Measurements from ENCODE around the gene SLC45A1.
"Not testable (repeated sequence)": the region's sequence is repeated elsewhere in the genome, so short reads cannot be mapped to it uniquely, and the experiment has no call there.

The SLC45A1 gene

DNA sequence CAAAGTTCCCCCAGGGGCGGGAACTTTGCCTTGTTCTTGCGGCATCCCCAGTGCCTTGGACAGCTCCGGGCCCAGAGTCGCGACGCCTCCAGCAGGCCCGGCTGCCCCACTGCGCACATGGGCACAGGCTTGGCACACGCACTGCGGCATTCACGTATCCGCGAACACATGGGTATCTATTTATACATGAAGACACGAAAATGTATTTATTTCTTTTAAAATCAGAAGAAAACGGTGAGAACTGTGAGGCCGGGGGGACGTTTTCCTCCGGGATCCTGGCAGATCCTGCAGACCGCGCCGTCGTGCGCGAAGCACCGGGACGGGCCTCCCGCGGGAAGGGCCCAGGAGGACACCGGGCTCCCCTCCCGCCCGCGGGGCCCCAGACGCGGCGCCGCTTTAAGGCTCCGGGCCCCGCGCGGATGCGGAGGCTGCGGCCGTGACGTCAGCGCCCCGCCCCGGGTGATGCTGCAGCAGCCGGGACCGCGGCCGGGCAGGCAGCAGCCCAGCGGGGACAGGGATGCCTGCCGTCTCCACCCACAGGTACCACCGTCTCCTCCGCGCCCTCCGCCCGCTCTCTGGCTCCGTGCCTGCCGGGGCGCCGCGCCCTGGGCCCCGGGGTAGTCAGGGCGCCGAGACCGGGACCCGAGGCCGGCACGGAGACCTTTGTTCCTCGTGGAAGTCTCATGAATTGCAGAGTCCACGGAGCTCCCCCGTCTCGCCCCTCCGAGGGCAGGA, at the start of gene SLC45A1:
TSS of gene SLC45A1 (plus strand) at position 468 of the 735 bp plus-strand sequence. CDS start 6,216 bp downstream, outside the sequence.
- in situ Hi-C loops (cut with MboI; ENCODE audit: low sequenced_read_pairs): loop anchor here (10.0 kb wide), 1 partner anchor 303 kb away; no protein-coding TSS in a partner anchor

DNA sequence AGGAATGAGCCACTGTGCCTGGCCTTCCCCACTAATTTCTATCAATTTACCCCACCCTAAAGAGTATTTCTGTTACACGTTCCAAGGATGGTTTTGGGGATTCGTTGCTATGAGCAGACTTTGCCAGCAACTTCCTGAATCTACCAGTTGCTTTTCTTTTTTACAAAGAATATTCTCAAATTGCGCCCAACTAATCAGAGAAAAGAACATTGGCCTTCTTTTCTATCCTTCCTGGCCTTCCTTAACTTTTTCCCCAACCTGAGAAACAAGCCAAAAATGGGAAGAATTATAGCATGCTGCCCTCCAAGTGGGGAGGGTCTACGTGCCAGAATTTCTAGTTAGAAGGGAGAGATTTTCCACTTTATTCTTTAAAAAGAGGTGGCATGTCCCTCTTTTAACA, 44.9 kb upstream of the SLC45A1 start:
- in situ Hi-C loops (cut with MboI; ENCODE audit: low sequenced_read_pairs): no loop called here

DNA sequence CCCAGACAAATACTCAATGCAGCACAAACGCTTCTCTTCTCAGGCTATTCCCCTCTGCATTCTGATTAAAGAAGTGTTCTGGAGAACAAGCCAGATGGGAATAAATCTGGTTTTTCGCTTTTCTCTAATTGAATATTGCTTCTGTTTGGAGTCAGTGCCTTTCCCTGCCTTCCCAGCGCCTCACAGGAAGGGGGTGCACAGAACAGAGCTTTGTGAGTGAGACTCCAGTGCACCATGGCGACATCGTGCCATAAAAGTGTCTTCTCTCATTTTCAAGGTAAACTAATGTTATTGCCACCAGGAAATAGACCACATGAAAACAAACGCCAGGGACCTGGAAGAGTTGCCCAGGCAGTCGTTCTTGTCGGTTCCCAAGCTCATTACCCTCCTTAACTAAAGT, 43.6 kb upstream of the SLC45A1 start:
- in situ Hi-C loops (cut with MboI; ENCODE audit: low sequenced_read_pairs): no loop called here

DNA sequence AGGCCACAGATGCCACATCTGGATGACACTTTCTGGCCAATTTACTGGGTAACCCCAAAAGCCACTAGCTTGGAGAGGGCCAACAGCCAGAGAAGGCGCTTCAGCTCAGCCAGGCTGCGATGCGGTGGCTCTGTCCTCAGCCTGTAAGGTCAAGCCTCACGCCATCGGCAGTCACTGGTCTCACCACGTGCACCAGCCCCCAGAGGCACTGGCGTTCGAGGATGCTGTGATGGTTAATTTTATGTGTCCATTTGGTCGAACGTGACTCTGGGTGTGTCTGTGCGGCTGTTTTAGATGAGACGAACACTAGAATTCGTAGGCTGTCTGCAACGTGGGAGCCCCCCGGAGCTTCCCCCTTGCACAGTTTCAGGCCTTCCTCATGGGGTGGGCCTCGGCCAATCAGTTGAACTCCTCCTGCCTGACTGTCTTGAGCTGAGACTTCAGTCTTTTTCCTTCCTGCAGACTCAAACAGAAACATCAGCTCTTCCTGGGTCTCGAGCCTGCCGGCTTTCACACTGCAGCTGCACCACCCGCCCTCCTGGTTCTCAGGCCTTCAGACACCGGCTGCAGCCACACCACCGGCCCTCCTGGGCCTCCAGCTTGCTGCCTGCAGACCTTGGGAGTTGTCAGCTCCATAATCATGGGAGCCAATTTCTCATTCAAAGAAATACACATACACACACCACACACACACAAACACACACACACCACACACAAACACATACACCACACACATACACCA, 41.6 kb upstream of the SLC45A1 start:
- in situ Hi-C loops (cut with MboI; ENCODE audit: low sequenced_read_pairs): no loop called here

DNA sequence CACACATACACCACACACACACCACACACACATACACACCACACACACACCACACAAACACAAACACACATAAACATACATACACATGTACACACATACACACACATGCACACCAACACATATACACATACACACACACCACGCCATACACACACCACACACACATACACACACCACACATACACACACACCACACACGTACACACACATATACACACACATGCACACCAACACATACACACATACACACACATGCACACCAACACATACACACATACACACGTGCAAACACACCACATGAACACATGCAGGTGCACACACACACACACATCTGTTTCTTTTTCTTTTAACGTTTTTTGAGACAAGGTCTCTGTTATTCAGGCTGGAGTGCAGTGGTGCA, 41.0 kb upstream of the SLC45A1 start:
- in situ Hi-C loops (cut with MboI; ENCODE audit: low sequenced_read_pairs): no loop called here

DNA sequence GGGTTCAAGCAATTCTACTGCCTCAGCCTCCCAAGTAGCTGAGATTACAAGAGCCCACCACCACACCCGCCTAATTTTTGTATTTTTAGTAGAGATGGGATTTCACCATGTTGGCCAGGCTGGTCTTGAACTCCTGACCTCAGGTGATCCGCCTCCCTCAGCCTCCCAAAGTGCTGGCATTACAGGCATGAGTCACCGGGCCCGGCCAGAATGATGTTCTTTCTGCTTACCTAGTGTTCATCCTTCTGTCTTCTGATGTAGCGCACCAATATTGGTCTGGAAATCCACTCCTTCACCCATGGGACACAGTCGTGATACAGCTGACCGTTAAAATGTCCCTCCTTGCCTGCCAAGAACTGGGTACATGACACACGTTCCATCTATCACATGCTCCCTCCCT, 39.2 kb upstream of the SLC45A1 start:
- in situ Hi-C loops (cut with MboI; ENCODE audit: low sequenced_read_pairs): not testable (repeated sequence)

DNA sequence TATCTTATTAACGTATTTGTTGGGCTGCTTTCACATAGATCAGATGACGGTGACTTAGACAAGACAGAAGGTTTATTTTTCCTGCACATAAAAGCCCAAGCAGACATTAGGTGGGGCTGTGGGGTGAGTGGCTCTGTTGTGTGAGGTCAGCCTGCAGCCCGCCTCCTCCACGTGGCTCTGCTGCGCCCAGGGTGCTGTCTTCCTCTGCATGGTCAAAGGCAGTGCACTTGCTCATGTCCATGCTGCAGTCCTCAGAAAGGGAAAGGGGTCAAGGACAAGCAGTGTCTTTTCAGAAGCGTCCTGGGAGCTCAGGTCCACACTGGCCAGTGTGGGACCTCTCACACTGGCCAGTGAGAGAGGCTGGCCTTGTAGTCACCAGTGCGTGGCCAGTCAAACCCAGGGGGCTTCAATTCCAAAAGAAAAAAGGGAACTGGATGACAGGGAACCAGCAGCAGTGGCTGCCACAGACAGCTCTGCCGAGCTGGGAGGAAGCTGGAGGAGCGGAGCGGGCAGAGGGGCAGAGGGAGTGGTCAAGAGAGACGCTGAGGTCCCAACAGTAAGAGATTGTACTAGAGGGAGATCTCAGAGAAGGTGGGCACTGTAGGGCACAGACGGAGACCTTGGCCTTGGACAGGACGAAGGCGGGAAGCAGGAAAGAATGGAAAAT, 35.9 kb upstream of the SLC45A1 start:
- in situ Hi-C loops (cut with MboI; ENCODE audit: low sequenced_read_pairs): no loop called here

DNA sequence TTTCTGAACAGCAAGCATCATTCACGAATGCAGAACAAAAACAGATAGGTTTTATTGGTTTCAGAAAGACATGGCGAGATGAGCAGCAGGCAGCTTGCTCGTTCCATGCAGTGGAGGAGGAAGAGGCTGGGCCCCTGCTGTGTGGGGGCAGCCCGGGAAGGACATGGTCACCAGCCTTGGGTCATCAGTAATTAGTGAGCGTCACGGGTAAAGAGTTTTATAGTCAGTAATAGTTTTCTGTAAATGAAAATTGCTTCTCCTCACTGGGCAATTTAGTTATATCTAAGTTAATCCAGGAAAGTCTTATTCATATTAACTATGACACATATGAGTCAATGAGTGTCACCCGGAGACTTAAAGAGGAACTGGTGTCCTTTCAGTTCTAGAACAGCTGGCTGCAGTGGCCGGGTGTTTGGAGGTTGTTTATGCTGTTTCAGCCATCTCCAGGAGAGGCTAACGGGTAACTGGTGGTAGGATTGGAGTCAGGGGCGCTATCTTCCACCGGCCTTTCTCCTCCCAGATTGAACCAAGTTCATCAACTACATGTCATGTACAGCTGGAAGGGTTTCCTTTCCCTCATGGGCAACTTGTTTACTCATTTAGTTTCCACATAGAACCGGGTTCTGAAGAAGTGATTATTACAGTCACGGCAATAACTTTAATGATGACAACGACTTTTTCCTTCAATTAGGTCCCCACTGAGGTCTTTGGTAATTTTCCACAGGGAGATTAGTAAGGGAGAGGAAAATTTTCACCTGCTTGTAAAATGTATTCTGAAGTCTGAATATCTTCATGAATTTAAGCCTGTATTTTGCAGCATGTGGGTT, 34.6 kb upstream of the SLC45A1 start:
- in situ Hi-C loops (cut with MboI; ENCODE audit: low sequenced_read_pairs): no loop called here

DNA sequence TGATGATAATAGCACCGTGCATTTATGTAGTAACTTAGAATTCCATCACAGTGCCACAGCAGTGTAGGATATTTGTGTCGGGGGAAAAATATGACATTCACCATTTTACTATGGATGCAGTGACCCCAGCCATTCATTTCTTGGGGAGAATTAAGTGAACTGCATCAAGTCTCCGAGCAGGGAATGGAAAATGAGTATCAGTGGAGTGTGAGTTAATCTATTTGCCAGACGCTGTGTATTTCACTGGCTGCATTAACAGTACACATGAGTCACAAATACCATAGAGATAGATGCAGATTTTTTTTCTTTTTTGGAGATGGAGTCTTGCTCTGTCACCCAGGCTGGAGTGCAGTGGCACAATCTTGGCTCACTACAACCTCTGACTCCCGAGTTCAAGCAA, 33.8 kb upstream of the SLC45A1 start:
- in situ Hi-C loops (cut with MboI; ENCODE audit: low sequenced_read_pairs): no loop called here

DNA sequence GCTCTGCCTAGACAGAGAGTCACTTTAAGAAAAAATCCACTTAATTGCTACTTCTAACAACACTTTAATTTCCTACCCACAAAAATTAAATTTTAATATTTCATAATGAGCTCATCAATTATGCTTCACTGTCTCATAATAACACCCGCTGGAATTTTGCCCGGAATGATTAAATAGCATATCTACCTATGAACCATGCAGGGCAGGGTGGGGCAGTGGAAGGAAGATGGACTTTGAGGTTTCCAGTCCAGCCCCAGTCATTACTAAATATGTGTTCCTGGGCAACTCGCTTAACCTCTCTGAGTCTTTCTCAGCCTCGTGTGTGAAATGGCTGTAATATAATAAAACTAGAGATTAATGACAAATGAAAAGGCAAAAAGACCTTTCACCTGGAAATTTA, 32.8 kb upstream of the SLC45A1 start:
- in situ Hi-C loops (cut with MboI; ENCODE audit: low sequenced_read_pairs): no loop called here

DNA sequence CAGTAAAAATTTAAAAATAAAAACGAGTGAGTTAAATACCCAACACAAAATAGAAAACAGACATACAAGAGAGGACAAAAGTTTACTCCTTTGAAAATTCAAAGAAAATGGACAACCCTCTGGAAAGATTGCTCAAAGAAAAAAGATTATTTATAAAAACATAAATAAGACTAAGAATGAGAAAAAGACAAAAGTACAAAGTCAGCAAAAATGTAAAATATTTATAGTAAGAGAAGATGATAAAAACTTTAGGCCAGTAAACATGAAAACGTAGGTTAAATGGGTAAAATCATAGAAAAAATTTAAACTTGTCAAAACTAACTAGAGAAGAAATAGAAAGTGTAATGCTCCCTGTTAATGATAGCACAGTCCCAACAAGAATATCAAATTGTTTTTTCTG, 31.9 kb upstream of the SLC45A1 start:
- in situ Hi-C loops (cut with MboI; ENCODE audit: low sequenced_read_pairs): no loop called here

DNA sequence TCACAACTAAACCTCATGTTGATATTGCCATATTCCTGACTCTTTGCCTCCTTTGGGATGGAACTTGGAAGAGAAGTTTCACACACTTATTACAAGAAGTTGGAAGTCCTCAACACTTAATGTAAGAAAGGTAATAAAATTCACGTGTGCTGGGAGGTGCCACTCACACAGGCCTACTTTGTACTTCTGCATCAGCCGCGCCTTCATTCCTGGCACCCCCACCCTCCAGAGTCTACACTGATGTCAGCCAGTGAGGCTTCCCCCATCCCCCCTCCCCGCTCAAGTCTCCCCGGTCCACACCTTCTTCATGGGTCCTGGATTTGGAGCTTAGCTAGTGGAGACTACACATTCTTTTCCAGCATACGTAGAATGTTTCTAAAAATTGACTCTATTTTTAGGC, 24.8 kb upstream of the SLC45A1 start:
- in situ Hi-C loops (cut with MboI; ENCODE audit: low sequenced_read_pairs): no loop called here

DNA sequence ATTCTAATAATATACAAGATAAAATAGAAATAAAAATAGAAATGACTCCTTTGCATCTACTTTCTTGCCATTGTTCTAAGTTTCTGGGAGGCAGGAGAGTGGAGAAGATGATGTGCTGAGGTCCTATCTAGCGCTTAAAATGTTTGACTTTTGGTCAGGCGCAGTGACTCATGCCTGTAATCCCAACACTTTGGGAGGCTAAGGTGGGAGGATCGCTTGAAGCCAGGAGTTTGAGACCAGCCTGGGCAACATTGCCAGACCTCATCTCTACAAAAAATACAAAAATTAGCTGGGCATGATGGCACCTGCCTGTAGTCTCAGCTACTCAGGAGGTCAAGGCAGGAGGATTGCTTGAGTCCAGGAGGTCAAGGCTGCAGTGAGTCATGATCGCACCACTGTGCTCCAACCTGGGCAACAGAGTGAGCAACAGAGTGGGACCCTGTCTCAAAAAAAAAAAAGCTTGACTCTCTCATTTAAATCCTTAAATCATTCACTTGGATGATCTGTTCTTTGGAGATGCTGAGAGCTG, 24.2 kb upstream of the SLC45A1 start:
- in situ Hi-C loops (cut with MboI; ENCODE audit: low sequenced_read_pairs): no loop called here

DNA sequence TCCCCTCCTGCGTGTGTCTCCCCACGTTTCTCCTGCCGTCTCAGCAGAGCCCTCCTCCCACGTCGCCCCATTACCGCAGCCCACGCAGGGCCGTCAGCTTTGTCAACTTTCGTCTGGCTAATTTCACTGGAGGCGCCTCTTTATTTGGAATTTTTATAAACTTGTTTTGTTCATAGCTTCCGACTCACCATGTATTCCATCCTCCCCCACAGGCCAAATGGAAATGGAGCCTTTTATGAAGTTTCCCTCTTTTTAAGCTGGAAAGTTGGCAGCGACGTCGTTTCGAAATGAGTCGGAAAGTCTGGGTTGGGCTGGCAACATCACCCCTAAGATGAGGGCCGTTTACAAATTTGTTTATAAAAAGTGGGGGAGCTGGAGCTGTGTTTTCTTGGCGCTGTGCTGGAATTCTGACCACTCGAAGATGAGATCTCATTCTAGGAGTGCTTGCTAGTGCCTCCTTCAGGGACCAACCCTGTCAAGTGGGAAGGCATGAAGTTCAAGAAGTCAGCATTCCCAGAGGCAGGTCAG, 23.7 kb upstream of the SLC45A1 start:
- in situ Hi-C loops (cut with MboI; ENCODE audit: low sequenced_read_pairs): no loop called here

DNA sequence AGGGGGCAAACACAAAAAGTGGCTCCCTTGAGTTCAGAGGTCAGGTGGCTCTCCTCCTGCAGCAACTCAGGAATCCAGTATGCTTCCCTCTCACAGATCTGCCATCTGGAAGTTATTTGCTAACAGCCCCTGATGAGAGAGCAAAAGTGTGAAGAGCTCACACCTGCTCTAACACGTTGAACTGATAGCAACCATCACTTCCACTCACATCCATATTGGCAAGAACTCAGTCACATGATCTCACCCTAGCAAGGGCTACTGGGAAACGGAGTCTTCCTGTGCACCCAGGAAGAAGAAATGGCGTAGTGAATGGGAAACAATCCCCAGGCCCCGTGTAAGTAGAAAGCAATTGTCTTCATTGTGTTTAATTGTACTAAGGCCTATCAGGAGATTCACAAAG, 20.7 kb upstream of the SLC45A1 start:
- in situ Hi-C loops (cut with MboI; ENCODE audit: low sequenced_read_pairs): no loop called here

DNA sequence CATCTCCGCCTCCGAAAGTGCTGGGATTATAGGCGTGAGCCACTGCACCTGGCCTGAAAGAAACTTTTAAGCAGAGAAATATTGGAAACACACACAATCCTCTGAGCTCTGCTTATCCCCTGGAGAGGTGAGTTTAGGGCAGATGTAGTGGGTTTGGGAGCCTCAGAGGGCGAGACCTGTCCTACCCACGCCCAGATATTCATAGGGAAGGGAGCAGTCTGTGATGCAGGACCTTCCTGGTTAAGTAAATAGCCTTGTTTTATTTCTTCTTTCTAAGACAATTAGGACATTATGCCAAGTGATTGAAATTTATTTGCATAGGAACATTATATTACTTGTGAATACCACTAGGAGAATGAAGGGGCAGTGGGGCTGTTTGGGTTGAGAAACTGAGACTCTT, 18.0 kb upstream of the SLC45A1 start:
- in situ Hi-C loops (cut with MboI; ENCODE audit: low sequenced_read_pairs): no loop called here

DNA sequence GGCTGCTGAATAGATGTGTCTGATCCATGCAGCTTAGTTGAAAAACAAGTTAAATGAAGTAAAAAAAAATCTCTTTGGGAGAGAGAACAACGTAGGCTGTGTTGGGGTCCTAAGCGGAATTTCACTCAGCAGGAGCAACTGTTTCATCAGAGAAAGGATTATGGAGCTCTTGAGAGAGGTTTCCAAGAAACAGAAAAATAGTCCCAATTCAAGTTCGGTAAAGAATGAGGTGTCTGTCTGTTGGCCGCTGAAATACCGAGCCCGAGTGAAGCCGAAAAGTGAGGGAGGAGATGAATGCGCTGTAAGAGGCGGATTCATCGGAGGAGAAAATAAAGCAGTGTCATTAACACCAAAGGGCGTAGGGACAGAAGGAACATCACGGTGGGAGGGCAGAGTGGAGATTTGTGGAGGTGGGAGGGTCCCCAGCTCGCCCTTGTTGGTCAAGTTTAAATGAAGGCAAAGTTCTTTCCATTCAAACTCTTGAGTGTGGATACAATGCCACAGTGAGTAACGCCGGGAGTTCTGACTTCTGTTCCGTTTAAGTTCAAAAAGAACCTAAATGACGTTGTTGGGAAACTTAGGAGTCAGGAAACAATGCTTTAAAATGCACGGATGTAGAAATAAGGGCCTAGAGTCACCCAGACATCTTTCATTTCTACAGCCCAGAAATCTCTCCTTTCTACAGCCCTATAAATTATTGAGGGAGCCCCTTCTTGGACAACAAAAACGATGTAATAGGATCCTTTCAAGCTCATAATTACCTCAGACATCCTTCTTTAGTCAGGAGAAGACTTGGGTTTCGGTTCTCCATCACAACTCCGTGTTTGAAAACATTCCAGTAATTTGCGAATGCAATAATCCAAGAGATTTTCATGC, 15.6 kb upstream of the SLC45A1 start:
- in situ Hi-C loops (cut with MboI; ENCODE audit: low sequenced_read_pairs): no loop called here

DNA sequence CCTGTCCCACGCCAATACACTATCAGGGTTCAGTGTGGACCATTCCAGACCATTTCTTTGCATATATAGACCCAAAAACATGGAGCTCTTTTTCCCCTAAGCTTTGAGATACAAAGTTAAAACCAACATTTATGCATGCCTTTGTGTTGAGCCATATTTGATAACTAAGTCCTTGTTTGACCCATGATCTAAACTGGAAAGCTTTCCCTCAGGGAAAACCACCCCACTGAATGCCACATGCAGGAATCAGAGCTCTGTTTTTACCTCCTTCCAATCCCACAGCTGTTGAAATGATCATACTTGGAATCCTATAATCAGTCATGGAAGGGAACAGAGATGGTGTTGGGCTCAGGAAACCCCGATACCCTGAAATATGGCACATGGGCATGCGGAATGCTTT, 14.8 kb upstream of the SLC45A1 start:
- in situ Hi-C loops (cut with MboI; ENCODE audit: low sequenced_read_pairs): no loop called here

DNA sequence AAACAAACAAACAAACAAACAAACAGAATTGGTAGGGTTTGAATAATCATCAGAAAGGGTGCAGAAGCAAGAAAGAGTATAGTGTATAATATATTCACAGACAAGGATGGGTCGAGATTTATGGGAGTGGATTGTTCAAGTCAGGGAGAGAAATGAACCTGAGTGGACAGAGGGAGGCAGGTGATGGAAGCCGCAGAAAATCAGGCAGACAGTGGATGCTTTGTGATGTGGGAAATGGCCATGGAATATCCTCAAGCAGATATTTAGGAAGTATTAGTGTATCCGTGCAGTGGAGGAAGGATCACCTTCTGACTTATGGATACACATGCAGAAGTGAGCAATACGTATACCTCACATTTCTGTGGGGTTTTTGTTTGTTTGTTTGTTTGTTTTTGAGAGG, 14.0 kb upstream of the SLC45A1 start:
- in situ Hi-C loops (cut with MboI; ENCODE audit: low sequenced_read_pairs): no loop called here

DNA sequence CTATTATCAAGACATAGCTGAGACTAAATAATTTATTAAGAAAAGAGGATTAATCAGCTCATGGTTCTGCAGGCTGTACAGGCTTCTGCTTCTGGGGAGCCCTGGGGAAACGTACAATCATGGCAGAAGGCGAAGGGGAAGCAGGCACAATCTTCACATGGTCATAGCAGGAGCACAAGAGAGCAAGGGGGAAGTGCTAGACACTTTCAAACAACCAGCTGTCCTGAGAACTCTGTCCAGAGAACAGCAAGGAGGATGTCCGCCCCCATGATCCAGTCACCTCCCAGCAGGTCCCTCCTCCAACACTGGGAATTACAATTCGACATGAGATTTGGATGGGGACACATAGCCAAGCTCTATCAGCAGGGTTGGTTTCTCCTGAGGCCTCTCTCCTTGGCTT, 10.3 kb upstream of the SLC45A1 start:
- in situ Hi-C loops (cut with MboI; ENCODE audit: low sequenced_read_pairs): no loop called here
